H1 (cell line): ENCODE data around the gene DYNC1H1. TPM values are rescaled to one million over a fixed set of nuclear protein-coding genes. Genes with fewer than 3 reads are reported as not detected.

ENCODE experiments used
- CTCF ChIA-PET: fragments of 300-600 bp; sonication (Branson Sonifier 250); formaldehyde crosslinking; loops from one replicate; lab custom pipeline; 2021; ENCODE audit not compliant: partially characterized antibody; lab: Charles Lee
- POLR2A ChIA-PET: fragments of 300-600 bp; sonication (Branson Sonifier 250); formaldehyde crosslinking; loops from one replicate; lab custom pipeline; 2021; ENCODE audit warnings: inconsistent platforms; ENCODE audit not compliant: partially characterized antibody; lab: Charles Lee
- DNase-seq, 2 experiments: peaks; one replicate each; pipeline versions ENCODE4 v3.0.0 to v3.0.0-alpha.2; 2010 to 2022; ENCODE audit warnings: low spot score in 2 of 2, low read depth in 1 of 2, mixed read lengths in 1 of 2
- FAIRE-seq: peaks from 2 replicates; lab custom pipeline; 2011; peaks lifted over from hg19 to GRCh38; lab: Jason Lieb, UNC
- H2AFZ ChIP-seq: 2 replicates; pipeline ENCODE4 v1.8.1; 2012; ENCODE audit warnings: low read length, inconsistent platforms
- H2AK5ac ChIP-seq: 2 replicates; pipeline ENCODE4 v1.6.1; 2013; ENCODE audit warnings: low read depth, low read length
- H2BK120ac ChIP-seq: replicated peaks from 2 replicates; pipeline ENCODE3; 2013; ENCODE audit warnings: low read depth, low read length, inconsistent platforms
- H2BK12ac ChIP-seq: 2 replicates; pipeline ENCODE4 v1.6.1; 2013; ENCODE audit warnings: low read depth, low read length
- H2BK15ac ChIP-seq: 2 replicates; pipeline ENCODE4 v1.6.1; 2013; ENCODE audit warnings: low read length
- H2BK20ac ChIP-seq: 2 replicates; pipeline ENCODE4 v1.6.1; 2013; ENCODE audit warnings: low read length
- H2BK5ac ChIP-seq: 2 replicates; pipeline ENCODE4 v1.6.1; 2013; ENCODE audit warnings: low read depth, low read length
- H3K14ac ChIP-seq: 2 replicates; pipeline ENCODE4 v1.6.1; 2013; ENCODE audit warnings: inconsistent platforms; ENCODE audit not compliant: insufficient read length
- H3K18ac ChIP-seq: 2 replicates; pipeline ENCODE4 v1.6.1; 2013; ENCODE audit warnings: low read length; ENCODE audit errors: extremely low read depth
- H3K23ac ChIP-seq: 2 replicates; pipeline ENCODE4 v1.6.1; 2013; ENCODE audit warnings: inconsistent platforms; ENCODE audit not compliant: insufficient read length
- H3K23me2 ChIP-seq: 2 replicates; pipeline ENCODE4 v1.6.1; 2013; ENCODE audit warnings: low read depth, low read length
- H3K27ac ChIP-seq: 2 replicates; pipeline ENCODE4 v1.6.1; 2011; ENCODE audit warnings: low read depth, low read length, inconsistent platforms
- H3K27me3 ChIP-seq, 4 experiments: replicated peaks in 1 of 4; 1 replicate in 1 of 4; 2 replicates in 3 of 4; pipeline versions ENCODE4 v1.6.1 to v1.8.1; 2011 to 2013; ENCODE audit warnings: low read length in 3 of 4, mild to moderate bottlenecking in 3 of 4, inconsistent platforms in 2 of 4, mixed read lengths in 2 of 4, moderate library complexity in 1 of 4; ENCODE audit not compliant: control insufficient read depth in 3 of 4, insufficient read depth in 3 of 4; ENCODE audit errors: extremely low read depth in 1 of 4
- H3K36me3 ChIP-seq, 4 experiments: 2 replicates each; pipeline versions ENCODE4 v1.6.1 to v1.8.1; 2011 to 2013; ENCODE audit warnings: mild to moderate bottlenecking in 4 of 4, low read length in 3 of 4, moderate library complexity in 2 of 4, control low read depth in 1 of 4, inconsistent platforms in 1 of 4; ENCODE audit not compliant: insufficient read depth in 4 of 4, control insufficient read depth in 2 of 4
- H3K4ac ChIP-seq: replicated peaks from 2 replicates; pipeline ENCODE3; 2013; ENCODE audit warnings: low read length, low read depth, mixed read lengths, inconsistent platforms; ENCODE audit not compliant: insufficient read length
- H3K4me1 ChIP-seq, 4 experiments: replicated peaks in 1 of 4; 1 replicate in 1 of 4; 2 replicates in 3 of 4; pipeline versions ENCODE4 v1.6.1 to v1.8.1; 2011 to 2013; ENCODE audit warnings: low read length in 3 of 4, inconsistent platforms in 2 of 4, mixed read lengths in 1 of 4; ENCODE audit not compliant: insufficient read depth in 4 of 4, control insufficient read depth in 3 of 4
- H3K4me2 ChIP-seq, 2 experiments: 2 replicates each; pipeline versions ENCODE4 v1.6.1 to v1.8.1; 2011 to 2013; ENCODE audit warnings: low read depth in 2 of 2, low read length in 2 of 2, control low read depth in 1 of 2, inconsistent platforms in 1 of 2, mild to moderate bottlenecking in 1 of 2; ENCODE audit not compliant: insufficient read depth in 1 of 2
- H3K4me3 ChIP-seq, 4 experiments: fragments of 200-600, 300-600 bp in 1 of 4; sonication (generic), shearing (Covaris generic), sonication (Bioruptor Twin) in 1 of 4; 2 replicates each; pipeline versions ENCODE4 v1.5.1 to v1.8.1; 2011 to 2016; ENCODE audit warnings: low read length in 4 of 4, low read depth in 3 of 4, control low read depth in 2 of 4, inconsistent platforms in 2 of 4, mild to moderate bottlenecking in 2 of 4, mixed read lengths in 1 of 4, moderate library complexity in 1 of 4; ENCODE audit not compliant: insufficient read depth in 2 of 4; ENCODE audit errors: extremely low read depth in 1 of 4
- H3K56ac ChIP-seq: replicated peaks from 2 replicates; pipeline ENCODE3; 2013; ENCODE audit warnings: low read depth, mild to moderate bottlenecking, mixed read lengths, low read length, inconsistent platforms; ENCODE audit not compliant: insufficient read length
- H3K79me1 ChIP-seq: 2 replicates; pipeline ENCODE4 v1.6.1; 2013; ENCODE audit warnings: low read depth, low read length, control low read depth
- H3K79me2 ChIP-seq, 2 experiments: 2 replicates each; pipeline versions ENCODE4 v1.6.1 to v1.8.1; 2012 to 2013; ENCODE audit warnings: low read length in 2 of 2, mild to moderate bottlenecking in 2 of 2, inconsistent platforms in 1 of 2; ENCODE audit not compliant: insufficient read depth in 2 of 2, control insufficient read depth in 1 of 2
- H3K9ac ChIP-seq, 4 experiments: replicated peaks in 1 of 4; 1 replicate in 1 of 4; 2 replicates in 3 of 4; pipeline versions ENCODE4 v1.6.1 to v1.8.1; 2011 to 2013; ENCODE audit warnings: low read depth in 3 of 4, low read length in 3 of 4, control low read depth in 2 of 4, mild to moderate bottlenecking in 2 of 4, moderate library complexity in 2 of 4, inconsistent platforms in 1 of 4; ENCODE audit errors: extremely low read depth in 1 of 4
- H3K9me3 ChIP-seq, 2 experiments: 2 replicates each; pipeline versions ENCODE4 v1.6.1 to v1.8.1; 2012 to 2013; ENCODE audit warnings: mild to moderate bottlenecking in 2 of 2, moderate library complexity in 2 of 2, control low read depth in 1 of 2, inconsistent platforms in 1 of 2, low read depth in 1 of 2, low read length in 1 of 2, mixed read lengths in 1 of 2; ENCODE audit not compliant: insufficient read depth in 2 of 2
- H4K20me1 ChIP-seq, 2 experiments: replicated peaks in 1 of 2; 2 replicates each; pipeline versions ENCODE3 to v1.8.1; 2011 to 2013; ENCODE audit warnings: inconsistent platforms in 2 of 2, low read length in 2 of 2, mild to moderate bottlenecking in 1 of 2; ENCODE audit not compliant: insufficient read depth in 2 of 2, control insufficient read depth in 1 of 2
- H4K5ac ChIP-seq: 2 replicates; pipeline ENCODE4 v1.6.1; 2013; ENCODE audit warnings: low read length, low read depth, mixed read lengths, inconsistent platforms; ENCODE audit not compliant: insufficient read length
- H4K8ac ChIP-seq: 2 replicates; pipeline ENCODE4 v1.8.0; 2013; ENCODE audit warnings: mild to moderate bottlenecking, moderate library complexity, low read length, inconsistent platforms; ENCODE audit not compliant: insufficient read depth; ENCODE audit errors: extremely low read depth
- H4K91ac ChIP-seq: replicated peaks from 2 replicates; pipeline ENCODE3; 2013; ENCODE audit warnings: low read length, mixed read lengths, inconsistent platforms; ENCODE audit not compliant: insufficient read length
- RBBP5 ChIP-seq: IDR thresholded peaks from 2 replicates; pipeline ENCODE4 v1.7.1; 2012; ENCODE audit warnings: low read depth, mild to moderate bottlenecking, inconsistent platforms, low read length, moderate library complexity, borderline replicate concordance
- WGBS, 2 experiments: shearing (Covaris generic) in 1 of 2; methylation state at CpG; one replicate each; pipeline versions ENCODE4 v1.1.6 to v1.1.7; 2013 to 2015; ENCODE audit warnings: low lambda C conversion rate in 2 of 2, mixed read lengths in 2 of 2, inconsistent platforms in 1 of 2, low coverage in 1 of 2, missing lambda C conversion rate in 1 of 2; ENCODE audit not compliant: insufficient replicate concordance in 2 of 2, insufficient coverage in 1 of 2, insufficient read length in 1 of 2; ENCODE audit errors: extremely low coverage in 1 of 2, missing lambda C conversion rate in 1 of 2; 5-methylcytosine and 5-hydroxymethylcytosine counted together
- polyA plus RNA-seq, 7 experiments: library from polyadenylated mRNA; depleted of rRNA in 3 of 7; stranded (reverse) in 5 of 7; unstranded in 2 of 7; fragments of >200 nt in 5 of 7; fragments of 200-250 nt in 2 of 7; gene quantifications; 1 replicate in 5 of 7; 2 replicates in 1 of 7; 4 replicates in 1 of 7; pipeline versions ENCODE4 v1.2.1 to v1.2.3, GENCODE V29; 2011 to 2013; ENCODE audit warnings: missing spikeins in 2 of 7, mixed read lengths in 2 of 7
- total RNA-seq: library from RNA; stranded (reverse); fragmentation: NEBNext Ultra II Directional; extraction: Animal tissue kit (Norgen Biotek cat#: 25700); gene quantifications from 2 replicates; pipeline ENCODE4 v1.2.1, GENCODE V29; 2021

DYNC1H1 gene
- total and polyA plus RNA-seq, 2 of the 8 experiments (the other 6 are each of a cell fraction or from before 2014, with no cell fraction given) = 238 to 387 TPM

DNA sequence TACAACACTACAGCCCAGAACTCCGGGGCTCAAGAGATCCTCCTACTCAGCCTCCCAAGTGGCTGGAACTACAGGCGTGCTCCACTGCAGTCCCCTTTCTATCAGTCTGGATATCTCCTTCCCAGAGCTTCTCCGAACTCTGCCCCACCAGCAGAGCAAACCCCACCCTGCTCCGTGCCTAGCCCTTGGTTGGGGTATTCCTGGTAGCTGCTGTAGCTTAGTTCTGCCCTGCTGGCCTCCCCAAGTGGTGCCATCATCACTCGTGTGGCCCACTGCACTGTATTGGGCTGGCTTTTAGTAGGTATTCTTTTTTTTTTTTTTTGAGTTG lies 113.0 kb downstream of the DYNC1H1 start:
- Histone ChIP-seq H4K8ac (no peak overlapping the region), H4K5ac (no peak overlapping the region), H2BK120ac (no peak overlapping the region), H3K36me3 (peaks cover 8 to 42% (median 31%) of the 10 kb centered on the region in 4 experiments), H2AK5ac (no peak overlapping the region), H3K79me2 (0 out of 4 replicates have a peak, but pooled peaks cover 0 to 1% of the 10 kb centered on the region in 2 experiments), H3K4me1 (no peaks in the 10 kb centered on the region), H3K56ac (no peak overlapping the region), H2BK20ac (no peak overlapping the region), H4K20me1 (peaks cover 2 to 3% of the 10 kb centered on the region in 2 experiments), H3K27ac (no peak overlapping the region), H3K23ac (no peak overlapping the region)
- DNase-seq = no peak
- no peak for TF ChIP-seq RBBP5
- TF ChIP-seq, all 59 proteins: peak for 0
- no peak overlapping the region for H3K9ac ChIP-seq
- H3K9me3 ChIP-seq = no peaks in the 10 kb centered on the region
- no peaks in the 10 kb centered on the region for H3K23me2 ChIP-seq
- no peaks in the 10 kb centered on the region for H3K79me1 ChIP-seq
- no peak overlapping the region for H3K14ac ChIP-seq
- H3K4me3 ChIP-seq = no peak overlapping the region
- no peak overlapping the region for H3K4me2 ChIP-seq
- no peak overlapping the region for H4K91ac ChIP-seq
- H3K4ac ChIP-seq = no peak overlapping the region
- H2AFZ ChIP-seq = no peak overlapping the region
- H2BK12ac ChIP-seq = no peak overlapping the region
- POLR2A ChIA-PET = interaction anchor here (0.9 to 5.4 kb wide), 4 partner anchors 10 to 28 kb away, joined by 3 to 39 read pairs (median 8); partner anchors contain the start of gene HSP90AA1
- no peak overlapping the region for H2BK5ac ChIP-seq
- 89% methylated on average over 5 of the region's 5 CpGs; no CpG with 5 or more reads in 1 of the 2 experiments for WGBS, 2 experiments
- no peak for FAIRE-seq
- no peak overlapping the region for H2BK15ac ChIP-seq
- H3K18ac ChIP-seq = no peak overlapping the region
- no peaks in the 10 kb centered on the region for H3K27me3 ChIP-seq
- CTCF ChIA-PET = interaction anchor here (0.7 to 3.0 kb wide), 5 partner anchors 12 to 31 kb away, joined by 3 to 14 read pairs (median 11); no protein-coding TSS in a partner anchor
